ENCODE measurements around the gene GALNT18.

GALNT18 gene

GRCh38 chr11:11316651-11317230, 305.1 kb downstream of the GALNT18 start:
- no peak for DNase-seq

GRCh38 chr11:11313902-11314692, 307.7 kb downstream of the GALNT18 start:
- DNase-seq = peak in 2 of 56 donors; percentile 5 to 14

- peak in 1 of 56 donors; percentile 1 for DNase-seq
Observed at GRCh38 chr11:11313426-11313825, 308.4 kb downstream of the GALNT18 start.

DNA sequence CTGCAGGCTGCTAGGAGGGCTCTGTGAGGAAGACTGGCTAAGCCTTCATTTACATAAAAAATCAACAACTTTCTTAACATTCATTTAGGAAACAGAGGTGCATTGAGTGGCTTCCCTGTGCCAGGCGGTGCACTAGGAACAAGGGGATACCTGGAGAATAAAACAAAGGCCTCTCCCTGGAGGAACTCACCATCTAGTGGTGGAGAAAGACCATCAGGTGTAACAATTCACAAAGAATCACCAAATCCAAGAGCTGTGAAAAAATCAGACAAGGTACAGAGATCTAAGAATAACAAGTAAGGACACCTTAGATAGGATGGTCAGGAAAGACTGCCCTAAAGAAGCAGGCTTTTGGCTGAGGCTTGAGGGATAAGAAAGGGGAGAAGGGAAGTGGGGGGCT, 309.1 kb downstream of the GALNT18 start:
- DNase-seq = no peak

DNA sequence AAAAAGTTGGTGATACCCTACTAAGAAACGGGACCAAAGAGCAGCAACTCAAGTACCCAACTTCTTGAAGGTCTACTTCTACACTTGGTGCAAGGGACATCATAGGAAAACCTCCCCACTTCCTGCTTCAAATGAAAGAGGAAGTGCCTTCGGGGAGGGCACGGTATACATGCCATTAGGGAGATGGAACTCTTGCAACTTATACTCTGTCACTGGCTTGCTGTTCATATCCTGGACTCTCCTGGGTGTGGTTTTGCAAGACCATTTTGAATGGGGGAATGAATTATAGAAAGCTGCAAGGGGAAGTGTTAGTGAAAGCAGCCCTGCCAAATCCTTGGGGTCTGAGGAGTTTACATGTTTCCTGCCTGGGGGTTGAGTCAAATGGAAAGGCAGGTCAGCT, 310.6 kb downstream of the GALNT18 start:
- DNase-seq = no peak

GRCh38 chr11:11309906-11310305, 311.9 kb downstream of the GALNT18 start:
- no peak for DNase-seq

DNA sequence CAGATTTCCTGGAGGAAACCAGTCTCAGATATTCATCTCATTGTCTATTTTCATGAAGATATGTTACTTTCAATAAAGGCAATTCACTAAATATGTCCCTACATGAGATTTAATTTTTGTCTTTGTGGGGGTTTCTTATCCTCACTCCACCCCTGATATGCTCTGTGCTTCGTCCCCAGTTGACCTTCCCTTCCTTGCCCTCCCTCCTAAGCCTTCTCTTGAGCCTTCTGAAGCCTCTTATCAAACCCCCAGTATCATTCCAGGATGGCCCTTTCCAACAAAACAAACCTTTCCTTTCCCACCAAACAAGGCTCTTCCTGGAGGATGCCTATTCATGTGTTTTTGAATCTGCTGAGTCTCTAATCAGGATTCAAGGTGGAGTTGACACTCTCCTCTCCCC, 313.6 kb downstream of the GALNT18 start:
- DNase-seq = no peak

DNA sequence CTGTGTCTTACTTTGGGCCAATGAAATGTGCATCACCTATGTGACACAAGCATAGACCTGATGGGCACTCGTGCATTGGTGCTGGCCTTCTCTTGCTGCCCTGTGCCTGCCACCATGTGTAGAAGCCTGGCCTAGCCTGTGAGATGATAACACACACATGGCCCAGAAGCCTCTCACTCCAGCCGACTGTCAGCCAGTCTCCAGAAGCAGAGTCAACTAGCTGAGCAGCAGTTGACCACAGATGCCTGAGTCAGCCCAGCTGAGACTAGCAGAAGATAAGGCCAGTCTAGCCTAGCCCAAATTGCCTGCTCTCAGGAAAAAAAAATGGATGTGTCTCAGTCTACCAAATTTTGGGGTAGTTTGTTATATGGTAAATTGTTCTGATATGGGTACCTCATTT, 314.9 kb downstream of the GALNT18 start:
- DNase-seq = no peak

- DNase-seq = no peak
Observed at GRCh38 chr11:11304550-11304949, 317.3 kb downstream of the GALNT18 start.

GRCh38 chr11:11302565-11302964, 319.2 kb downstream of the GALNT18 start:
- no peak for DNase-seq

- no peak for DNase-seq
Observed at GRCh38 chr11:11301212-11301611, 320.6 kb downstream of the GALNT18 start.

- DNase-seq = no peak
Observed at GRCh38 chr11:11297578-11297977, 324.2 kb downstream of the GALNT18 start.

- no peak for DNase-seq
Observed at GRCh38 chr11:11296434-11296833, 325.4 kb downstream of the GALNT18 start.

GRCh38 chr11:11294551-11294855, 327.3 kb downstream of the GALNT18 start:
- DNase-seq = no peak

DNA sequence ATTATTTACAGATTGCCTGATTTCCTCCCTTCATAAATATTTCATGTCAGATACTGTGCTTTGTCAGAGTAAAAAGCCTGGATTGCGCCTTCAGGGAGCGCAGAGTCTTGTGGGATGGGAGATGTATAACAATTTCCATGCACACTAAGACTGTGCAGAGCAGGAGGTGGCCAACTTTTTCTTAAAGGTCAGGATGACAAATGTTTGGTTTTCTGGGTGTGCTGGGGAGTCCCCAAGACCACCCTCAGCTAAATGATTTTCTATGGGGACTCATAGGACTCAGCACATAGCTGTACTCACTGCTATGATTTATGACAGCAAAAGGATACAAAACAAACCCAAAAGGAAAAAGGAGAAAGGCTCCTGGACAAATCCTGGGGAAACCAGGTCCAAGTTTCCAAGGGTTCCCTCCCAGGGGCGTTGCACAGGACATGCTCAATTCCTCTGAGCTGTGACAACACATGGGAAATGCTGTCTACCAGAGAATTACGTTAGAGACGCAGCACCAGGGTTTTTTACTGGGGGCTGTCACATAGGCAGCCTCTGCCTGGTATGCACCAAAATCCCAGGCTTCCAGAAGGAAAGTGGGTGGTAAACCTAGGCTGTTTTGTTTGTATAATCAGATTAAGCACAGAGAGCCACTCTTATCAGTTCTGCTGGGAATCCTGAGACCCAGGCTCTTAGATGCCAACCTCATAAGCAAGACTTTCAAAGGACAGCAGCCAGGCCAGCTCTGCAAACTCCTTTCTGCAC, 327.8 kb downstream of the GALNT18 start:
- DNase-seq = no peak

GRCh38 chr11:11292839-11293238, 329.0 kb downstream of the GALNT18 start:
- DNase-seq = no peak

GRCh38 chr11:11291041-11292015, 330.5 kb downstream of the GALNT18 start:
- no peak for DNase-seq

DNA sequence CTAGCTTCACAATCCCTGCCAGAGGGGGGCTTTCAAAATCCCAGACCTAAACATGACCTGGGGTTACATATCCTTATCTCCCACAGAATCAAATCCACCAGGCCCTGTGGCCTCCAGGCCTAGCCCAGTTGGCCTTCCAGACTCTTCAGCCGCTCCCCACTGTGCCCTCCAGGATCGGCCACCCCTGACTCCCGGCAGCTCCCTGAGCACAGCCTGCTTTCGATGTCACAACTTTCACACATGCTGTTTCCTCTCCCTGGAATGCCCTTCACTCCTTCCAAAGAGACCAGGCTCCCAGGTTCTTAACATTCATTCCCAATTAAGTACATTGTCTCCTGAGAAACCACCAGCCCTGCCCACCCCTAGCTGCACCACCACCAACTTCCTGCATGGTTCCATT, 331.5 kb downstream of the GALNT18 start:
- no peak for DNase-seq

- DNase-seq = no peak
Observed at GRCh38 chr11:11289669-11290068, 332.1 kb downstream of the GALNT18 start.

DNA sequence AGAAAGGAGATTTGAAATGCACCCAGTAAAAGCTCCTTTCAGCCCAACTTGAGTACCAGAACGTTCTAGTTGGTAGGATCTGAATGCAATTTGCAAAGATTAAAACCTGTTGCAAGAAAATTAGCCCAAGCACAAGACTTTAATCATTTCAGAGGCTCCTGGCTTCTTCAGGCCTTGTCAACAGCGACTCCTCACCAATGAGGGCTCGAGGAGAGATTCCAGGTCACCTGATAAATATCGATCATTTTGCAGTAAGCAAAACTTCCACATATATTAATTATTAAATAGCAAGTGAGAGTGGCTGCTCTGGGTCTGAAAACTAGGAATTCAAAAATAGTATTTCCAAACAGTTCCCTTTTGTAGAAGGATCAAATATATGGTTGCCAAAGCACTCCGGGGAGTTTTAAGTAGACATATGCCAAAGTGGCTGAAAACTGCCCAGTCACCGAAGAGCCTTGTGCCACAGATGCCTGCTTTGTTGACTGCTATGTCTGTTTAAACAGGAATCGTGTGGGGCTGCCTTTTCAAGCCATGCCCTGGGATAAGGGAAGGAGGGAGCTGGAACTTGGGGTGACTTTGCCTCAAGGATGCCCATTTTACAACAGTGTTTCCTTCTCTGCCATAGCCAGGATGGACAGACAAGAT, 332.7 kb downstream of the GALNT18 start:
- DNase-seq = no peak

- DNase-seq = no peak
Observed at GRCh38 chr11:11284481-11284880, 337.3 kb downstream of the GALNT18 start.

Data from nucleus accumbens (tissue), 56 donors.